GM21381 (cell line): Measurements from ENCODE around the gene MSMO1.
"Not testable (repeated sequence)": the region's sequence is repeated elsewhere in the genome, so short reads cannot be mapped to it uniquely, and the experiment has no call there.

Experiments used
- ATAC-seq: cut with Tn5 transposase; IDR thresholded peaks from one replicate; pipeline ENCODE4 v1.9.1; 2021; ENCODE audit warnings: mild to moderate bottlenecking, moderate library complexity; ENCODE audit not compliant: unreplicated experiment

Gene MSMO1

DNA sequence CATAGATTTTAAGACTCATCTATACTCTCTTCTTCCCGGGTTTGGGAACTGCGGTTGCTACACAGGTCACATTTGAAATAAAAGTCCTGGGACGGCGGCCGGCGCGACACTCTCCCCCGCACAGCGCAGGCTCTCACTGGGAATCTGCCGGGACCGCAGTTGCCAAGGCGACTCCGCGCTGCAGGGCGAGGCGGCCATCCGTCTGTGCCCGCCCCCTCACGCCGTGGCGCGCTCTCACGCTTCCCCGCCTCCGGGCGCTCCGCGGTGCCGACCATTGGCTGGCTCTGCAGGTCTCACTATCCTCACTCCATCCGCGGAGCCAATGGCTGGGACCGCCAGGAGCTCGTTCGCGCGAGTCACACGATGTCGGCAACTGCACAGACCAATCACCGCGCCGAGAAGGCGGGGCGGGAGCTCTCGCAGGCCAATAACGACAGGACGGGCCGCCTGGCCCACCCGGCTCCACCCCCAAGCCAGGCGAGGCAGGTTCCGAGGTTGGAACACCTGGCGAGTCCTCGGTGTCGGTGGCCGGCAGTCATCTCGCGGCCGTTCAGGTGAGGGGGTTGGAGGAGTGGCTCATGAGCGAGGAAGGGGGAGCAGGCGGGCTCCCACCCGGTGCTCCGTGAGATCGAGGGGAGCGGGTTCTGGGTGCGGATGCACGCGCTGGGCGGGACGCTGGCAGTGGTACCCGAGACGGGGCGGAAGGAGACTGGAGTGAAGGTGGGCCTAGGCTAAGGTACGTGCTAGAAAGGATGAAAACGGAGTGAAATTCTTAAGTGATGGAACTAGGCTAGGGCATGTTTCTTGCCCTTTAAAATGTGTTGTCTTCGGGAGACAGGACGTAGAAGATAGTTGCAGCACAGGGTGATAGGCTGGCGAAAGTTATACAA is at the start of gene MSMO1:
Gene MSMO1 (plus strand): TSS at position 459 of the 890 bp plus-strand sequence. CDS start 5,702 bp downstream, outside the sequence.
- ATAC-seq: peak; percentile 97

DNA sequence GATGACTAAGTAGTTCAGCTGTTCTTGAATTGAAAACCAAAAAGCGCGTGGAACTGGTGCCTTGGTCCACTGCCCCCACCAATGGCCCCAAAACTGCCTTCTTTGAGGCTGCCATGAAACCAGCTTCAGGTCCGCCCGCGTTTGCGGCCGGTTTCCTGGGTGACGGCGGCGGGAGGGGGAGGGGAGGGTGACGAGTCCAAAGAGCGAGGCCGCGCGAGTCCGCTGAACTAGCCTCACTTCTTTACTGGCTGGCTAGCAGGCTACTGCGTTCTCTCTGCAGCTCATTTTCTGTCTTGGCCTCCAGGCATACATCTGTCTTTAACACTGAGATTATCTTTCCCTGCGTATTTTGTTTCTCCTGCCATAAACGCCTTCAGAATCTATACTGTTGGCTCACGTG is 47.9 kb upstream of the MSMO1 start:
- ATAC-seq: not testable (repeated sequence)

DNA sequence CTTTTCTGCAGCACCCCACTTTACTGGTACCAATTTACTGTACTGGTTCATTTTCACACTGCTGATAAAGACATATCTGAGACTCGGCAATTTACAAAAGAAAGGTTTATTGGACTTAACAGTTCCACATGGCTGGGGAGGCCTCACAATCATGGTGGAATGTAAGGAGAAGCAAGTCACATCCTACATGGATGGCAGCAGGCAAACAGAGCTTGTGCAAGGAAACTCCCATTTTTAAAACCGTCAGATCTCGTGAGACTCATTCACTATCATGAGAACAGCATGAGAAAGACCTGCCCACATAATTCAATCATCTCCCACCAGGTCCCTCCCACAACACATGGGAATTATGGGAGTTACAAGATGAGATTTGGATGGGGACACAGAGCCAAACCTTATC is 42.8 kb upstream of the MSMO1 start:
- ATAC-seq: not testable (repeated sequence)

DNA sequence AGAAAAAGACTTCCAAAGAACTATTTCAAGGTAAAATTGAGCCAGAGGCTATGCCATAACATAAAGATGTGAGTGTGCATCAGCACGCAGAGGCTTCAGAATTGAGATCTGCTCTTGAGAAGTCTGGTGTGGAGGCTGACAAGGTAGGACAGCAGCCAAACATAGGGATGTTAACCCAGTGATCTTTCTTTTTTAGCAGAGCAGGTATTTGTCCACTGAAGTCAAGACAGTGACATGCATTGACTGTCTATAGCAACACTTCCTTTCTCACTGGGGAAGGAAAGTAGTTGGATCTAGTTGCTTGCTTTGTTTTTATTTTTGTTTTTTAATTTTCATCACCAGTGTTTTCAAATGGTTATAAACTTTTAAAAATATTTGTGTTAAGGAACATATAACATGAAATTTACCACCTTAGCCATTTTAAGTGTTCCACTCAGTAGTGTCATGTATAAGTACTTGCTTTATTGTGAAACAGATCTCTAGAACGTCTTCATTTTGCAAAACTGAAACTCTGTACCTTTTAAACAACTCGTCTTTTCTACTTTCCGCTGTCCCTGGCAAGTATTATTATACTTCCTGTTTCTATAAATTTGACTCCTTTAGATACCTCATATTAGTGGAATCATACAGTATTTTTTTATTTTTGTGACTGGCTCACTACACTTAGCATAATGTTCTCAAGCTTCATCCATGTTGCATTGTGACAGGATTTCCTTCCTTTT is 40.7 kb upstream of the MSMO1 start:
- ATAC-seq: peak; percentile 71

DNA sequence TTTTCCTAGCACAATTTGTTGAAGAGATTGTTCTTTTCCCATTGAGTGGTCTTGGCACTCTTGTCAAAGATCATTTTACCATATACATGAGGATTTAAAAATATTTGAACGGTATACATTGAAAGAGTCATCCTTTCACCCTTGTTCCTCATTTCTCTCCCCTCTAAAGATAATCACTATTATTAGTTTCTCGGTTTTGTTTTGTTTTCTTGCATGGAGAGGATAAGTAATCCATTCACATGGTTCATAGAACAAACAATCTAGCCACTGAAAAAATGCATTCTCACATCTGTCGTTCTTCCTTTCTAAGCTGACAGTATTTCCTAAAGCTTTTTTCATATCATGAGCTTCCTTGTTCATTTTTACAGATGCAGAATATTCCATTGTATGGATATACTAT is 39.2 kb upstream of the MSMO1 start:
- peak; percentile 66 for ATAC-seq

DNA sequence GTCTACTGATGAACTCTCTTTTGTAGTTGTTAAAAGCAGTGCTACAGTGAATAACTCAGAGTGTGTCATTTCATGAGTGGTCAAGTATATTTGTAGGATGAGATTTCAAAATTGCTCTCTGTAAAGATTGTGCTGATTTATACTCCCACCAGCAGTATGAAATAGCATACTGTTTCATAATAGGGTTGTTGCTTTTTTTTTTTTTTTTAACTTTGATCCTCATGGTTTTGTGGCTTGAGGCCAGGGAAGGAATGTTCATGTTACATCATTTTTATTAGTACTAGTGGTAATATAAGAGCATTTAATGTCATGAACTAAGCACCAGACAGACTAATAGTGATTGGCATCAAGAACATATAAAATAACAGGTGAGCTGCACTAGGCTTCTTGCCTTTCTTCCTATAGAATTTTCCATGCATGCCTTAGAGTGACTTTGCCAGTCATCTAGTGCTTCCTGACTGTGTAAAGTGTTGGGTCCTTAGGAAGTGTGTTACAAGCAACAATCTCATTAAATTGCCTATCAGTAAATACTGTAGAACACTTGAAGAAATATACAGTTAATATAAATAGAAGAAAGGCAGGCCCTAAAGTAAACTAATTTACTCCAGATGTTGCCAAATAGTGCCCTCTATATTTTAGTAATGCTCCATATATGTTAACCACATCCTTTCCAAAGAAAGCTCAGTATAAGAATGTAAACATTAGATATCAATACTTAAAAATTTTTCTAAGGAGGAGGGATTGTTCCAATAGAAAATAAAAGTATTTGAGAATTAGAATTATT is 38.6 kb upstream of the MSMO1 start:
- ATAC-seq: peak; percentile 34

DNA sequence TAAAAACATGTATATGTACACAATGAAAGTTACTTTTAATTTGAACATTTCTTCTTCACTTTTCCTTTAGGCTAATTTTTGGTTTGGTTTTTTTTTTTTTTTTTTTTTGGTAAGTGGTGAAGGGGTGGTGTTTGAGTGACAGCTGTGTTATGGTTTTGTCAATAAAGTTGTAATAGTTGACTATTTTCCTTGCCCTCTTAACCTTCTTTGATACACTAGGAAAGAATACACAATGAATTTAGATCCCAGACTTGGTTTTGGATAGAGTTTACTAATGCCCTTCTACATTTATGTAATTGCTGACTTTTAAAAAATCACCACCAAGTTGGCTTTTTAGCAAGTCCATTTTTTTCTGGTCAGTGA is 38.1 kb upstream of the MSMO1 start:
- no peak for ATAC-seq

DNA sequence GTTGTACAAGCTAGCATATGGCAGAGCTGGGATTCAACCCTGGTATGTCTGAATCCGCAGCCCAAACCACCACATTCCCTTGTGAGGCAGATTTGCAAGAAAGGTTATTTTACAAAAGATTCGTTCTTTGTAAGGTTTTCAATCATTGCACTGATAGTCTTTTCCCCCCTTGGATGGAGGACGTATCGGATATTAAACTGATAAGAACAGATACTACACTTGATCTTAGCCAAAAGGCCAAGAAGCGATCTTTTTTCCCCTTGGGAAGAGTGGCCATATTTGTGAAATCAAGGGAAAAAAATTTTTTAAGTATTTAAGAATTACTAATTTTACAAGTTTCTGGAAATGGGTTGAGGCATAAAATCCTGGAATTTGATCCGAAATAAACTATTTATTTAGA is 34.4 kb upstream of the MSMO1 start:
- ATAC-seq: no peak

DNA sequence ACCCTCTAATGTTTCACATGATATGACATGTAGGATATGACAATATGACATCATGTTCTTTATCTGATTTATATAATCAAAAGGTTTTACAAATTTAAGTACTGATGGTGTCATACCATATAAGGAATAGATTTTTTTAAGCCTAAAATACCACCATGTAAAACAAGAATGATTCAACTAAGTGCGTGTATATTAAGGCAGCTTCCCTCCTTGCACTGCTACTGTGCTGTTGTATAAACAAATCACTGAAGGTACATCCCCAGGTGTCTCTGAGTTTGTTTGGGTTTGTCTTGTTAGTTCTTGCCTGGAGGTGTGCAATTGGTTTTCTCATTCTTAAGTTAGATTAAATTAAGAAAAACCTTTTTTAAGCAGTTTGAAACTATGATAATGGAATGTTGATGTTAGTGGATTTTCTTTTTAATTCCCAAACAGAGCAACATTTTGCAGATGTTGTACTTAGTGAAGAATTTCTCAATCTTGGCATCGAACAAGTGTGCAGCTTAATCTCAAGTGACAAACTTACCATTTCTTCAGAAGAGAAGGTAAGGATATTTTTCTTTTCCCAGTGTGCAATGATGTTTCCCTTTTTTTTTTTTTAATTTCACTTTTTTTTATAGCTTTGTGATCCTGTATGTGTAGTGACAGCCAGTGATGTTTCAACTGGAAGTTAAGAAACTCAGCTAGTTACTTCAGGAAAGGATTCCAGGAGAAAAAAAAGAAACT is 33.4 kb upstream of the MSMO1 start:
- no peak for ATAC-seq

DNA sequence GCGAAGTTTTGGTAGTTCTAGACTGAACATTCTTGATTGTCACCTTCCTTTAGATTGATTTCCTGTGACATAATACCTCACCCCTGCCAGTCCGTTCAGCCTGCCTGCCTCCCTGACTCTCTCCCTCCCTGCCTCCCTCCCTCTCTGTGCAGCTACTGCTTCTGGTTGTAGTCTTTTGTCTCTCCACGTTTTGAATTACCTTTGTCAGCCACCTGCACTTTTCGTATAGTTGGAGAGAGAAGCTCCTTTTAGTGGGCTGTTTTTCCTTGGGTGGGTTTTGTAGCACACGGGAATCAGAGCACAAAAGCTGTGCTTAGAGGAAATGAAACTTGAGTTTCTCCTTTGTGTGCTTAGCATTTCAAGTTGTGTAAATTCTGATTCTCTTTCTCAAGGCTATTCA is 32.6 kb upstream of the MSMO1 start:
- peak; percentile 95 for ATAC-seq

DNA sequence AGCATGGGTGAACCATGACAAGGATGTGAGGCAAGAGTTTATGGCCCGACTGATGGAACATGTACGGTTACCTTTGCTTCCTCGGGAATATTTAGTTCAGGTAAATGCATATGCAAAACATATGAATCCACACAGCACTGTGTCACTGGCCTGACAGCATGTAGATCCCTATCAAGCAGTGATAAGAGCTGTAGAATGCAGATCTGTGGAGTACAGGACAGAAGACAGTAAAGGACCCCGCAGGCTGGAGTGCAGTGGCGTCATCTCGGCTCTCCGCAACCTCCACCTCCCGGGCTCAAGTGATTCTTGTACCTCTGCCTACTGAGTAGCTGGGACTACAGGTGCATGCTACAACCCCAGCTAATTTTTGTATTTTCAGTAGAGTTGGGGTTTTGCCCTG is 29.8 kb upstream of the MSMO1 start:
- no peak for ATAC-seq

DNA sequence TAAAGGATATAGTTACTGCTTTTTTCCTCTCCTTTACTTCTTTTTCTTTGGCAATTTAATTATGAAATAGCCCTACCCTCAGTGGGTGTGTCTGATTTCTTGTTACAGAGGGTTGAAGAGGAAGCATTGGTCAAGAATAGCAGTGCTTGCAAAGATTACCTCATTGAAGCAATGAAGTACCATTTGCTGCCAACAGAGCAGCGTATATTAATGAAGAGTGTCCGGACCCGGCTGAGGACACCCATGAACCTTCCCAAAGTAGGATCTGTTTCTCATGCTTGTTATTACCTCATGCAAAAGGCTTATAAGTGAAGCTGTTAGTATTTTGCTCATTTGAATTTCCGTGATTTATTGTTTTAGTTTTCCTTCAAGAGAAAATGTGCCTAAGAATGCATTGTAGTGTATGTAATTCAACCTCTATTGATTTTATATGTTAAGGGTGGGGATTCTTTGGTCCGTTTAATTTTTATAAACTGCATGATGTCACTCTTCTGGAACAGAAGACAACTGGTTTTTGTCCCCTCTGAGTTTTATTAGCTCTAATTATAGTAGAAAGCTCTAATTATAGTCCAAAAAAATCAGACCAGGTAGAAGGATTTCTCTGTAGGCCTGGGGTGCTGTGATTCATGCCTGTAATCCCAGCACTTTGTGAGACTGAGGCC is 27.9 kb upstream of the MSMO1 start:
- no peak for ATAC-seq

DNA sequence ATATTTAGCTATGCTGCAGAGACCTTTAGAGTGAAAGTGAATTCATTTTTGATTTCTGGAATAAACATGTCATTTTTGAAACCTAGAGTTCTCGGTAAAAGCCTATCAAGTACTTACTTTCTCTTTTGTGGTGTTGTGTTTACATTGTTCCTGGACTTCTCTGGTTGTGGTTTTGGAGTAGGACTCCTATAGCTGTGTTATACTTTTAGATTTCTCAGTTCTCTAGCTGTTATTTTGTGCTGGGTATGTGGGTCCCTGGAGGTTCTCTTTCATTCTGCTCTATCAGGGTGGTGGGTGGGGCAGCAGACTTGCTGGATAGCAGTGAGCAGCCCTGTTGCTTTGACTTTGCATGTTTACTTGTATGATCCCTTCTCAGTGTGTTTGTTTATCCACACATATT is 25.6 kb upstream of the MSMO1 start:
- peak; percentile 92 for ATAC-seq

DNA sequence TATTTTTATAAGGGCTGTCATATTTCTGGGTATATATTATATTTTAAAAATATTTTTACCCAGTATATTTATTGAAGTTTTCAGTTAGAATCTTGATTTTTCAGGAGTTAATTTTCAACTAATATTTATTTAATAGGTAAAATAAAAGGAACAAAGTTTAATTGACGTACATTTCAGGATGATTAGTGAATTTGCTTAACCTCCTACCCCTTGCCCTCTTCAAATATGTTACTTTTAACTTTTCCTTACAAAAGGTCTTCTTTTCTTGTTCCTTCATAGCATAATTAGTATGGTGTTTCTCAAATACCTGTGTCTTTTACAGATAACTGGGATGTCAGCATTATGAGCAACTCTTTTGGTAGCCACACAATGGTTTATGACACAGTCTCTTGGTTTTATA is 24.8 kb upstream of the MSMO1 start:
- ATAC-seq: no peak

DNA sequence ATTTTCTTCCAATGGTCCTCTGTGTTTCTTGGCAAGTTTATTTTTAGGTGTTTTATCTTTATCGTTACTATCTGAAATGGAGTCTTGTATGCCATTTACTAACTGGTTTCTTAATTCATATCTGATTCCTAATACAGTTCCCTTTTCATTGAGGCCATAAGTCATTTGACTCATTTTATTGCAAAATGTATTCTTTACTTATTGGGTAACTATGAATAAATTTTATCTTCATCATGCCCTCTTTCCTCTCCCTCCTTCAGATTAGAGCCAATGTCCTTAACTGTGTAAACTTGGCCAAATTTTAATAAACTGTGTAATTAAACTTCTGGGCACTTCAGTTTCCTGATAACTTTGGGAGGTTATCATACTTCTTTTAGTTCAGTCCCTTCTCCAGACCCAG is 19.3 kb upstream of the MSMO1 start:
- ATAC-seq: no peak

DNA sequence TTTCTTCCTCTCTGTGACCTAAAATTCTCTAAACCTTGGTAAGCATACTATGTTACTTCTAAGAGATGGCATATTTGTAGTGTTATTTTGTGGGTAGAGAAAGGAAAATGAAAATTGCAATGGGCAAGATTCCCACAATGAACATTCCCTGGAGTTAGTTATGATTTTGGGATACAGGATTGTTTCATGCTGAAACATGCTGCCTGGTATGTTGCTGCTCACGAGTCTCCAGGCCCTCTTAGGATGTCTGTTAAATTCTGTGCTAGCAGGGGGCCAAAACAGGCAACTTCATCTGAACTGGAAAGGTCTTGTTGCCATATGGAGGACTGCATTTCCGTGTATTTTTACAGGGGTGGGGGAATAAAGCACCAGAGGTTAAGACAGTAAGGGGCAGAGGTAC is 18.9 kb upstream of the MSMO1 start:
- ATAC-seq: no peak

DNA sequence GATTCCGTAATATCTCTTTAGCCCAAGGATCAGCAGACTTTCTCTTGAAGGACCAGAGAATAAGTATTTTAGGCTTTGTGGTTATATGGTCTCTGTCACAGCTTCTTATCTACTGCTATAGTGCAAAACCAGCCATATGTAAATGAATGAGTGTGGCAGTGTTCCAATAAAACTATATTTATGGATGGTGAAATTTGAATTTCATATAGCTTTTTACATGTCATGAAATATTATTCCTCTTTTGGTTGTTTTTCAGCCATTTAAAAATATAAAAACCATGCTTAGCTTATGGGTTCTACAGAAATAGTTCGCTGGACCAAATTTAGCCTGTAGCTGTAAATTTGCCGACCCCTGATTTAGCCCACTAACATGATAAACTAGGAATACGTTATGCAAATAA is 18.0 kb upstream of the MSMO1 start:
- no peak for ATAC-seq

DNA sequence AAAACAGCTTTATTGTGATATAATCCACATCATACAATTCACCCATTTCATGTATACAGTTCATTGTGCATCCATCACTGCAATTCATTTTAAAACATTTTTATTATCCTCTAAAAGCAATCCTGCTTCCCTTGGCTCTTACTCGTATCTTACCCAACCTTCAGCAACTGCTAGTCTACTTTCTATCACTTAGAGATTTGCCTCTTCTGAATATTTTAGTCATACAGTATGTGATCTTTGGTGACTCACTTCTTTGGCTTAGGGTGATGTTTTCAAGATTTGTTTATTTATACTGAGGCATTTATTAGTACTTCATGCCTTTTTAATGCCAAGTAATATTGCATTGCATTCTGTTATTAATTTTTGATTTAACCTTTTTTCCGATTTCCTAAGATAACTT is 15.0 kb upstream of the MSMO1 start:
- no peak for ATAC-seq

DNA sequence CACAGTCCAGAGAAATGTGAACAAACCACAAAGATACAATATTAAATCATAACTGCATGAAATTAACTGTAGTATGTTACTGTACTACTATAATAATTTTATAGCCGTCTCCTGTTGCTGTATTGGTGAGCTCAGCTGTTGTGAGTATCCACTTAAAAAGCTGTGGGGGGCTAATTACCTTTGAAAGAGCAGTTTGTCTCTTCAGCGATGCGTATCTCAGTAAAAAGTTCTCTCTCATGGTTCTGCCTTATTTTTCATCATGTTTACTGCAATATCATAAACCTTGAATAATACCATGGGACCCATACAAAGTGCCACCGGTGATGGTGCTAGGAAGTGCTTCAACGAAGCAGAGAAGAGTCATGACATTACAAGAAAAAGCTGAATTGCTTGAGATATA is 8.4 kb upstream of the MSMO1 start:
- no peak for ATAC-seq

DNA sequence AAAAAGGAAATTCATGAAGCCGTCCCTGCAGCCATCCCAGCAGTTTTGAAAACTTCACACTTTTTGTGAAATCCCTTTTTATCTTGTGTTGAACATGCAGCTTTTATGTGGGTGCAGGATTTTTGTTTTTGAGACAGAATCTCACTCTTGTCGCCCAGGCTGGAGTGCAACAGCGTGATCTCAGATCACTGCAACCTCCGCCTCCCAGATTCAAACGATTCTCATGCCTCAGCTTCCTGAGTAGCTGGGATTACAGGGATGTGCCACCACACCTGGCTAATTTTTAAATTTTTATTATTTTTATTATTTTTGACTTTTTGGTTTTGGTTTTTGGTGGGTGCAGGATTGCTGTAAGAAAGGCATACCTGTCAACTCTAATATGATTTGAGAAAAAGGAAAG is 8.0 kb upstream of the MSMO1 start:
- no peak for ATAC-seq
